Neuronal stem cell (in vitro differentiated cells): Measurements from ENCODE around the gene ACSF3.
"Not testable (repeated sequence)": the region's sequence is repeated elsewhere in the genome, so short reads cannot be mapped to it uniquely, and the experiment has no call there.

Source experiments
- DNase-seq: peaks from one replicate; pipeline ENCODE4 v3.0.0-alpha.2; 2013; ENCODE audit warnings: low spot score
- H2AFZ ChIP-seq: one replicate; pipeline ENCODE4 v1.6.1; 2013; ENCODE audit warnings: mild to moderate bottlenecking, low read length, inconsistent platforms
- H2AK5ac ChIP-seq: 2 replicates; pipeline ENCODE4 v1.6.1; 2013; ENCODE audit warnings: low read depth, mild to moderate bottlenecking, inconsistent platforms, low read length, moderate library complexity, mixed read lengths
- H2BK120ac ChIP-seq: 2 replicates; pipeline ENCODE4 v1.6.1; 2013; ENCODE audit warnings: low read depth, mild to moderate bottlenecking, inconsistent platforms, low read length, moderate library complexity, mixed read lengths
- H2BK12ac ChIP-seq: one replicate; pipeline ENCODE4 v1.6.1; 2013; ENCODE audit warnings: low read length, inconsistent platforms
- H2BK15ac ChIP-seq: 2 replicates; pipeline ENCODE4 v1.6.1; 2013; ENCODE audit warnings: mild to moderate bottlenecking, low read length, inconsistent platforms, mixed read lengths
- H2BK5ac ChIP-seq: one replicate; pipeline ENCODE4 v1.6.1; 2013; ENCODE audit warnings: inconsistent platforms, mild to moderate bottlenecking, low read length, moderate library complexity
- H3K14ac ChIP-seq: one replicate; pipeline ENCODE4 v1.6.1; 2013; ENCODE audit warnings: low read length, inconsistent platforms
- H3K18ac ChIP-seq: 2 replicates; pipeline ENCODE4 v1.6.1; 2013; ENCODE audit warnings: low read length, inconsistent platforms
- H3K23ac ChIP-seq: 2 replicates; pipeline ENCODE4 v1.6.1; 2013; ENCODE audit warnings: low read depth, mild to moderate bottlenecking, mixed read lengths, low read length, inconsistent platforms; ENCODE audit not compliant: poor library complexity
- H3K27ac ChIP-seq: replicated peaks from 3 replicates; pipeline ENCODE4 v1.5.1; 2013; ENCODE audit warnings: low read length, inconsistent platforms
- H3K27me3 ChIP-seq, 3 experiments: 2 replicates each; pipeline ENCODE4 v1.6.1; 2013; ENCODE audit warnings: low read length in 3 of 3, mild to moderate bottlenecking in 2 of 3, inconsistent platforms in 1 of 3, low read depth in 1 of 3, mixed read lengths in 1 of 3, moderate library complexity in 1 of 3; ENCODE audit not compliant: control insufficient read depth in 3 of 3, insufficient read depth in 3 of 3
- H3K36me3 ChIP-seq, 2 donors: replicated peaks in 1 of 2; 2 replicates each; pipeline ENCODE4 v1.6.1; 2013; ENCODE audit warnings: low read length in 2 of 2; ENCODE audit not compliant: control insufficient read depth in 2 of 2, insufficient read depth in 2 of 2
- H3K4ac ChIP-seq: 2 replicates; pipeline ENCODE4 v1.6.1; 2013; ENCODE audit warnings: inconsistent platforms, mild to moderate bottlenecking, low read length, moderate library complexity
- H3K4me1 ChIP-seq, 2 donors: 1 replicate in 1 of 2; 2 replicates in 1 of 2; pipeline ENCODE4 v1.6.1; 2013; ENCODE audit warnings: low read length in 2 of 2, low read depth in 1 of 2; ENCODE audit not compliant: control insufficient read depth in 2 of 2, insufficient read depth in 1 of 2
- H3K4me2 ChIP-seq: one replicate; pipeline ENCODE4 v1.6.1; 2013; ENCODE audit warnings: mild to moderate bottlenecking, low read length, inconsistent platforms; ENCODE audit not compliant: insufficient read depth, poor library complexity, severe bottlenecking
- H3K4me3 ChIP-seq, 2 donors: 2 replicates each; pipeline ENCODE4 v1.5.1; 2013; ENCODE audit warnings: low read length in 2 of 2, mild to moderate bottlenecking in 2 of 2, inconsistent platforms in 1 of 2, moderate library complexity in 1 of 2
- H3K79me1 ChIP-seq: one replicate; pipeline ENCODE4 v1.6.1; 2013; ENCODE audit warnings: low read depth, mild to moderate bottlenecking, inconsistent platforms, low read length, moderate library complexity
- H3K9ac ChIP-seq: one replicate; pipeline ENCODE4 v1.6.1; 2013; ENCODE audit warnings: mild to moderate bottlenecking, low read depth, low read length, inconsistent platforms; ENCODE audit not compliant: poor library complexity
- H3K9me3 ChIP-seq, 2 donors: replicated peaks in 1 of 2; 2 replicates each; pipeline versions ENCODE3 to v1.6.1; 2013; ENCODE audit warnings: low read length in 2 of 2, mild to moderate bottlenecking in 2 of 2, inconsistent platforms in 1 of 2, low read depth in 1 of 2, mixed read lengths in 1 of 2, moderate library complexity in 1 of 2; ENCODE audit not compliant: control insufficient read depth in 2 of 2, insufficient read depth in 1 of 2
- H4K8ac ChIP-seq: one replicate; pipeline ENCODE4 v1.6.1; 2013; ENCODE audit warnings: low read depth, mild to moderate bottlenecking, inconsistent platforms, low read length, moderate library complexity
- H4K91ac ChIP-seq: one replicate; pipeline ENCODE4 v1.6.1; 2013; ENCODE audit warnings: low read length, low read depth, mild to moderate bottlenecking, inconsistent platforms; ENCODE audit not compliant: poor library complexity
- WGBS, 2 donors: extraction: QIAGEN DNeasy Blood & Tissue Kit; methylation state at CpG; one replicate each; pipeline ENCODE4 v1.1.7; 2013; ENCODE audit warnings: missing lambda C conversion rate in 2 of 2, mixed read lengths in 1 of 2; ENCODE audit not compliant: insufficient read length in 2 of 2, insufficient replicate concordance in 1 of 2; ENCODE audit errors: extremely low coverage in 2 of 2; 5-methylcytosine and 5-hydroxymethylcytosine counted together

The ACSF3 gene

GRCh38 chr16:89090669-89091426, 2.8 kb upstream of the ACSF3 start:
- Histone ChIP-seq H3K27me3 (peaks cover 0 to 54% (median 11%) of the 10 kb centered on the region in 3 experiments), H2BK12ac (no peak overlapping the region), H3K4ac (no peak overlapping the region)

GRCh38 chr16:89092013-89092412, 1.6 kb upstream of the ACSF3 start:
- Histone ChIP-seq H2AK5ac (no peak overlapping the region), H3K18ac (no peak overlapping the region), H4K8ac (no peak overlapping the region), H3K14ac (no peak overlapping the region), H2BK12ac (no peak overlapping the region), H3K27me3 (peaks cover 0 to 46% (median 11%) of the 10 kb centered on the region in 3 experiments), H3K36me3 (no peaks in the 10 kb centered on the region), H3K4me2 (no peak overlapping the region), H3K4me1 (peaks cover 8 to 9% of the 10 kb centered on the region in 2 donors), H2BK120ac (no peak overlapping the region), H2AFZ (no peak overlapping the region), H3K9ac (no peak overlapping the region), H3K9me3 (no peaks in the 10 kb centered on the region), H2BK5ac (no peak overlapping the region), H3K4ac (no peak overlapping the region), H4K91ac (no peak overlapping the region), H3K4me3 (no peak overlapping the region), H3K27ac (no peak overlapping the region), H2BK15ac (no peak overlapping the region), H3K79me1 (peaks cover 4% of the 10 kb centered on the region), H3K23ac (no peak overlapping the region)
- DNase-seq = no peak
- no CpG with 5 or more reads among the region's 7 CpGs for WGBS, 2 donors

More at GRCh38 chr16:89090669-89091426, 2.8 kb upstream of the ACSF3 start:
- H4K91ac ChIP-seq = no peak overlapping the region
- WGBS, 2 donors = no CpG with 5 or more reads among the region's 17 CpGs
- DNase-seq = no peak
- H3K23ac ChIP-seq = no peak overlapping the region
- H2BK5ac ChIP-seq = no peak overlapping the region
- H2AFZ ChIP-seq = no peak overlapping the region
- H3K4me3 ChIP-seq = no peak overlapping the region
- H3K4me2 ChIP-seq = no peak overlapping the region
- no peak overlapping the region for H2BK15ac ChIP-seq
- H3K79me1 ChIP-seq = no peaks in the 10 kb centered on the region
- no peak overlapping the region for H2BK120ac ChIP-seq
- H3K18ac ChIP-seq = no peak overlapping the region
- peaks cover 0 to 2% of the 10 kb centered on the region in 2 donors for H3K9me3 ChIP-seq
- no peak overlapping the region for H3K27ac ChIP-seq
- H3K14ac ChIP-seq = no peak overlapping the region
- H3K9ac ChIP-seq = no peak overlapping the region
- no peak overlapping the region for H2AK5ac ChIP-seq
- no peak overlapping the region for H4K8ac ChIP-seq
- H3K4me1 ChIP-seq = peaks cover 8 to 9% of the 10 kb centered on the region in 2 donors
- no peaks in the 10 kb centered on the region for H3K36me3 ChIP-seq

- WGBS, 2 donors = no CpG with 5 or more reads among the region's 15 CpGs
- peaks cover 9 to 13% of the 10 kb centered on the region in 2 donors for H3K4me1 ChIP-seq
These were observed 425 bp upstream of the ACSF3 start for GRCh38 chr16:89093252-89093601.

GRCh38 chr16:89094252-89094879, 714 bp downstream of the ACSF3 start:
- no CpG with 5 or more reads among the region's 21 CpGs for whole genome bisulfite sequencing, 2 donors
- H3K27ac ChIP-seq = no peak overlapping the region

More at GRCh38 chr16:89093252-89093601, 425 bp upstream of the ACSF3 start:
- H4K91ac ChIP-seq, H3K27ac ChIP-seq, H3K4ac ChIP-seq, H3K9me3 ChIP-seq, H2BK15ac ChIP-seq, H2AK5ac ChIP-seq, H2BK12ac ChIP-seq, H3K14ac ChIP-seq, H4K8ac ChIP-seq, DNase-seq, H3K36me3 ChIP-seq, H3K79me1 ChIP-seq, H2BK5ac ChIP-seq: not testable (repeated sequence)
- peak overlapping the region; percentile 95 for H3K9ac ChIP-seq
- peaks cover 0 to 38% (median 11%) of the 10 kb centered on the region in 3 experiments for H3K27me3 ChIP-seq
- peak overlapping the region; percentile 78 for H3K4me2 ChIP-seq
- H2AFZ ChIP-seq = peak overlapping the region; percentile 98
- peak overlapping the region; percentile 75 to 97 for H3K4me3 ChIP-seq
- peak overlapping the region; percentile 95 for H3K18ac ChIP-seq
- peak overlapping the region; percentile 77 for H2BK120ac ChIP-seq
- H3K23ac ChIP-seq = peak overlapping the region; percentile 92

More at GRCh38 chr16:89094252-89094879, 714 bp downstream of the ACSF3 start:
- Histone ChIP-seq H3K9me3 (no peaks in the 10 kb centered on the region), H3K14ac (no peak overlapping the region), H3K36me3 (peaks cover 0 to 5% of the 10 kb centered on the region in 2 donors), H3K4me2 (peak overlapping the region; percentile 78), H2AFZ (peak overlapping the region; percentile 98), H4K91ac (no peak overlapping the region), H2BK120ac (no peak overlapping the region), H3K23ac (peak overlapping the region; percentile 16), H3K4me3 (peak overlapping the region; percentile 75 to 97), H3K27me3 (peaks cover 0 to 30% (median 7%) of the 10 kb centered on the region in 3 experiments), H3K9ac (peak overlapping the region; percentile 73), H3K4me1 (peaks cover 12 to 16% of the 10 kb centered on the region in 2 donors), H2BK12ac (peak overlapping the region; percentile 14), H2BK15ac (no peak overlapping the region), H4K8ac (no peak overlapping the region), H3K79me1 (peaks cover 12% of the 10 kb centered on the region), H2AK5ac (peak overlapping the region; percentile 11), H3K18ac (peak overlapping the region; percentile 54), H2BK5ac (no peak overlapping the region), H3K4ac (peak overlapping the region; percentile 66)
- no peak for DNase-seq
